RCC 7860 (cell line): ENCODE results near the gene GTF3C5.
A peak's percentile ranks its signal among the peaks of the same experiment; 100 is the strongest.
"Not testable (repeated sequence)": the region's sequence is repeated elsewhere in the genome, so short reads cannot be mapped to it uniquely, and the experiment has no call there.

Experiments
- DNase-seq: peaks from one replicate; pipeline ENCODE4 v3.0.0-alpha.2; 2015; ENCODE audit warnings: low spot score
- FAIRE-seq: peaks from 2 replicates; lab custom pipeline; 2012; peaks lifted over from hg19 to GRCh38; lab: Jason Lieb, UNC

Gene GTF3C5

GRCh38 chr9:133030317-133031129, at the start of gene GTF3C5:
Gene GTF3C5 (plus strand): TSS chr9:133030997. CDS start chr9:133031012, 15 bp downstream.
- DNase-seq = peak; percentile 99
- peak; percentile 97 for FAIRE-seq

DNA sequence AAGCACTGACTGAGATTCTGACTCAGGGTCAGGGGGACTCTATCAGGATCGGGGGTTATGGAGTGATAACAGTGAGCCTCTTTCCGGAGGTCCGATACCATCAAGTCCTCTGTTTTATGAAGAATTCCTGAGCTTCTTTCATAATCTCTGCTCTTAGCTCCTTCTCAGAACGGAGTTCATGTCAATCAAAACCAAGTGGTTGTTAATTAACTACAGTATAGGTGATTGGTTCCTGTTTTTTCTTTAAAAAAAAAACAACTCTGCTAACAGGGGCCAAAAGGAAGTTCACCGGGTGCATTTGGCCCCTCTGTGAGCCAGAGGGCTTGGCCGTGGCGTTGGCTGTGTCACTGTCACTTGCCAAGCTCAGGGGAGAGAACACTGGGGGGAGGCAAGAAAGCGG, 48.3 kb upstream of the GTF3C5 start:
- no peak for DNase-seq
- FAIRE-seq = no peak

DNA sequence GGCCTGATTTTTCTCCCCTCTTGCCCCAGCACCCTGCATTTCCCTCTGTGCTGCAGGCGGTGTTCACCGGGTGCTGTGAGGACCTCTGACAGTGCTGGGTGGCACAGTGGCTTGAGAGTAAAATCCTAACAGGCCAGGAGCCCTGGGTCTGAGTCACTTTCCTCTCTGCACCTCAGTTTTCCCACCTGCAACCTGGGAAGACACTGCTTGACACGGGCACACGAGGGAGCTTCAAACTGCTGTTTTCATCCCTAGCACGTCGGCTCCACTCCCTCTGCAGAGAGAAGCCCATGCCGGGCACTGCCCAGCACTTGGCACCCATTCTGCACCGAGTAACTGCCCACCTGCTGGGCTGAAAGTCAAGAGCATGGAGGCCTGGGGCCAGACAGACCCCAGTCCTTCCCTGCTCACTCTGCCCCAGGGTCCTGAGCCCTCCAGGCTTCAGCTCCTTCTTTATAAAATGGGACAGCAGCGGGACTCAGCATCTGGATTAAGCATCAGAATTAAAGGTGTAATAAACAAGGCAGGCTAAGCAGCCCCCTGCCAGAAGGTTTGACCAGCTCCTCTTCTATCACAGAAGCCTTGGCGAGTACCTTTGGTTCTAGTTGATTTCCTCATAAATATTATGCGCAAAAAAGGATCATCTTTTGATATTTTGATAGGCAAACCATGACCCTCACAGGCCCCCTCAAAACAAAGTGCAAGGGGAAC, 47.2 kb upstream of the GTF3C5 start:
- FAIRE-seq = no peak
- DNase-seq = no peak

GRCh38 chr9:132984202-132985070, 46.4 kb upstream of the GTF3C5 start:
- DNase-seq (no peak), FAIRE-seq (no peak)

DNA sequence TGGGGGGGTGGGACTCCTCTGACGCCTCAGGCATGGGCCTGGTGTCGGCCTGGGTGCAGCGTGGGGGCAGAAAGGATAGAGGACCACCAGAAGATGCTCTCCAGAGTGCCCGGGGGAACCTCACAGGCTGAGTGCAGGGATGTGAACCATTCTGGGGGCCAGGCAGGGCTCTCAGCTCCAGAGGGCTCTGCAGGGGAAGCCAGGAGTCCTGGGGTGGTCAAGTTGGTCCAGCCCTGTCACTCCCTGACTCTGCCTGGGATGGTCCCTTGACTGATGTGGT, 45.8 kb upstream of the GTF3C5 start:
- no peak for DNase-seq
- no peak for FAIRE-seq

- FAIRE-seq (no peak), DNase-seq (no peak)
These were observed 45.3 kb upstream of the GTF3C5 start for GRCh38 chr9:132985489-132985888.

GRCh38 chr9:132986114-132986513, 44.7 kb upstream of the GTF3C5 start:
- no peak for DNase-seq
- no peak for FAIRE-seq

GRCh38 chr9:132986640-132987620, 43.9 kb upstream of the GTF3C5 start:
- FAIRE-seq (no peak), DNase-seq (peak; percentile 5)

- DNase-seq (no peak), FAIRE-seq (no peak)
These were observed 42.4 kb upstream of the GTF3C5 start for GRCh38 chr9:132988244-132989013.

GRCh38 chr9:132989014-132989310, 41.8 kb upstream of the GTF3C5 start:
- no peak for FAIRE-seq
- no peak for DNase-seq

- DNase-seq (no peak), FAIRE-seq (no peak)
These were observed 41.3 kb upstream of the GTF3C5 start for GRCh38 chr9:132989414-132989996.

DNA sequence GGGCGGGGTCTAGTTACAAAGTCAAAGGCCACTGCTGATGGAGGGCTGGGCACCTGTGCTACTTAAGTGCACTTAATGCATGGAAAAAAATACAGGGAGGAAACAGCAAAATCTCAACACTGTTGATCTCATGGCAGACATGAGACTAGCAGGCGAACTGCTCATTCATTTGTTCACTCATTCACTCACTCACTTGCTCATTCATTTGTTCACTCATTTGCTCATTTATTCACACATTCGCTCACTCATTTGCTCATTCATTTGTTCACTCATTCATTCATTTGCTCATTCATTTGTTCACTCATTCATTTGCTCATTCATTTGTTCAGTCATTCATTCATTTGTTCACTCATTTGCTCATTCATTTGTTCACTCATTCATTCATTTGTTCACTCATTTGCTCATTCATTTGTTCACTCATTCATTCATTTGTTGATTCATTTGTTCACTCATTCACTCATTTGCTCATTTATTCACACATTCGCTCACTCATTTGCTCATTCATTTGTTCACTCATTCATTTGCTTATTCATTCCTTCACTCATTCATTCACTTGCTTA, 40.7 kb upstream of the GTF3C5 start:
- not testable (repeated sequence) for DNase-seq, FAIRE-seq

DNA sequence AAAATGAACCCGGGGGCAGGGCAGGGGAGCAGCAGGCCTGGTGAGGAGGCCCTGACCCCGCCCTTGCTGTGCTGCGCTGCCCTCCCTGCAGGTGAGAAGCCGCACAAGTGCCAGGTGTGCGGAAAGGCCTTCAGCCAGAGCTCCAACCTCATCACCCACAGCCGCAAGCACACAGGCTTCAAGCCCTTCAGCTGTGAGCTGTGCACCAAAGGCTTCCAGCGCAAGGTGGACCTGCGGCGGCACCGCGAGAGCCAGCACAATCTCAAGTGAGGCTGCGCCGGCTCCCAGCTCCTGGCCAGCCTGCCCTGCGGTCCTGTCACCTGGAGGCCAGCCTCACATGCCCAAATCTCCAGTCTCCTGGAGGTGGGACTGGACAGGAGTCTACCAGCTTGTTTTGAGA, 40.0 kb upstream of the GTF3C5 start:
- FAIRE-seq (no peak), DNase-seq (no peak)

- FAIRE-seq (no peak), DNase-seq (no peak)
These were observed 39.2 kb upstream of the GTF3C5 start for GRCh38 chr9:132991351-132992300.

GRCh38 chr9:132993511-132993939, 37.3 kb upstream of the GTF3C5 start:
- DNase-seq (no peak), FAIRE-seq (no peak)

DNA sequence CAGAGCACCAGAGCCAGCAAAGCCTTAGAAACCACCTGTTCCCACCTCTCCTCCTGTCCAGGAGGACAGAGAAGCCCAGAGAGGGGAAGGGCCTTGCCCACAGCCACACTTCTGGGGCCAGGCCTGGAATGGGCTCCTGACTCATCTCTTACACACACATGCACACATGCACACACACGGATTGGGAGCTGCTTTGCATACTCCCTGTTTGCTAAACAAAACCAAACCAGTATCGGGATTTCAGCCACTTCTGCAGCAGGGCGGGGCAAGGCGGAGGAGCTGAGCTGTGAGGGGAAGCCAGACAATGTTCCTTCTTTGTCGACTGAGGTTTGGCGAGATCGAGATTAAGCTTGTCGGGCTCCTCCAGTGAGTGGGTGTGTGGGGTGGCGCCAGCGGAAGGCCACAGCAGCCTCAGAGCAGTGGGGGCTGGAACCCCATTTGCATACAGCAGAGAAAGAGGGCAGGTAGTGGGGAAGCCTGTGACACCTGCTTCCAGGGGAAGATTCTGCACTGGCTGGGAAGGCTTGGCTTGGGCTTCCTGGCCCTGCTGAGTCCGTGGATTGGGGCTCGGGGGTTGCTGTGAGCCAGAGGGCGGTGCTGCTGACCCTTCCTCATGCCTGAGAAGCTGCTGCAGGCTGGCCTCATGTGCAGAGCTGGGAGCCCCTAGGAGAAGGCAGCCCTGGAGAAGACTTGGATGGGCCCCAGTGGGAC, 36.2 kb upstream of the GTF3C5 start:
- no peak for FAIRE-seq
- no peak for DNase-seq

DNA sequence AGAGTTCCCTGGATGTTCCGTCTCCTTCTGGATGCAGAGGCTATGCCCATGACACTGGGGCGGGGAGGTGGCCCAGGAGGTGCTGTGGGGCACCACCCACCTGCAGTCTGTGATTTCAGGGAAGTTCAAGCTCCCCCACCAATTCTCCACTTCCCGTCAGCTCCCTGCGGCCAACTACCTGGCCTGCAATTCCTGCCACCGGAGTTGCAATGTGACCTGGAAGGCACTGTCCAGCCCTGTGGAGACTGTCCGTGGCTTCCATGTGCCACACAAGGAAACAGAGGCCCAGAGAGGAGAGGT, 35.7 kb upstream of the GTF3C5 start:
- DNase-seq (no peak), FAIRE-seq (no peak)

GRCh38 chr9:132995879-132996278, 34.9 kb upstream of the GTF3C5 start:
- FAIRE-seq = no peak
- no peak for DNase-seq
